Measurements from ENCODE around the gene CEBPG.

The CEBPG gene

GRCh38 chr19:33395561-33396550 lies 22.3 kb downstream of the CEBPG start:
- ATAC-seq, result no peak
- TF ChIP-seq OSR1 (CRISPR knock-in tag; IDR thresholded peaks at IDR 0.05) (no peak), BACH2 (CRISPR knock-in tag; IDR thresholded peaks at IDR 0.05; ENCODE audit: borderline replicate concordance) (no peak), ZFP30 (CRISPR knock-in tag; IDR thresholded peaks at IDR 0.05) (no peak), CSDC2 (CRISPR knock-in tag; IDR thresholded peaks at IDR 0.05) (no peak), SNAI2 (CRISPR knock-in tag; IDR thresholded peaks at IDR 0.05) (no peak), GLIS3 (CRISPR knock-in tag; IDR thresholded peaks at IDR 0.05) (no peak), TSHZ2 (CRISPR knock-in tag; IDR thresholded peaks at IDR 0.05) (no peak), ZNF8 (CRISPR knock-in tag; IDR thresholded peaks at IDR 0.05) (no peak), TOX (CRISPR knock-in tag; IDR thresholded peaks at IDR 0.05; ENCODE audit: borderline replicate concordance) (no peak), PATZ1 (CRISPR knock-in tag; IDR thresholded peaks at IDR 0.05; ENCODE audit: borderline replicate concordance) (no peak), TCF4 (CRISPR knock-in tag; IDR thresholded peaks at IDR 0.05; ENCODE audit: borderline replicate concordance) (no peak)
- TF ChIP-seq, protein P1, sequence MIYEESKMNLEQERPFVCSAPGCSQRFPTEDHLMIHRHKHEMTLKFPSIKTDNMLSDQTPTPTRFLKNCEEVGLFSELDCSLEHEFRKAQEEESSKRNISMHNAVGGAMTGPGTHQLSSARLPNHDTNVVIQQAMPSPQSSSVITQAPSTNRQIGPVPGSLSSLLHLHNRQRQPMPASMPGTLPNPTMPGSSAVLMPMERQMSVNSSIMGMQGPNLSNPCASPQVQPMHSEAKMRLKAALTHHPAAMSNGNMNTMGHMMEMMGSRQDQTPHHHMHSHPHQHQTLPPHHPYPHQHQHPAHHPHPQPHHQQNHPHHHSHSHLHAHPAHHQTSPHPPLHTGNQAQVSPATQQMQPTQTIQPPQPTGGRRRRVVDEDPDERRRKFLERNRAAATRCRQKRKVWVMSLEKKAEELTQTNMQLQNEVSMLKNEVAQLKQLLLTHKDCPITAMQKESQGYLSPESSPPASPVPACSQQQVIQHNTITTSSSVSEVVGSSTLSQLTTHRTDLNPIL (CRISPR knock-in tag; IDR thresholded peaks at IDR 0.05; ENCODE audit: low read depth), result no peak

- TF ChIP-seq BACH2 (CRISPR knock-in tag; IDR thresholded peaks at IDR 0.05; ENCODE audit: borderline replicate concordance), result no peak
- TF ChIP-seq ZNF8 (CRISPR knock-in tag; IDR thresholded peaks at IDR 0.05), result no peak
- TF ChIP-seq RARB (CRISPR knock-in tag; IDR thresholded peaks at IDR 0.05), result no peak
- TF ChIP-seq TOX (CRISPR knock-in tag; IDR thresholded peaks at IDR 0.05; ENCODE audit: borderline replicate concordance), result no peak
- TF ChIP-seq TSHZ2 (CRISPR knock-in tag; IDR thresholded peaks at IDR 0.05), result no peak
- no peak for TF ChIP-seq TCF4 (CRISPR knock-in tag; IDR thresholded peaks at IDR 0.05; ENCODE audit: borderline replicate concordance)
- no peak for TF ChIP-seq ZNF70 (CRISPR knock-in tag; IDR thresholded peaks at IDR 0.05)
- TF ChIP-seq CSDC2 (CRISPR knock-in tag; IDR thresholded peaks at IDR 0.05), result no peak
- TF ChIP-seq, protein P2, sequence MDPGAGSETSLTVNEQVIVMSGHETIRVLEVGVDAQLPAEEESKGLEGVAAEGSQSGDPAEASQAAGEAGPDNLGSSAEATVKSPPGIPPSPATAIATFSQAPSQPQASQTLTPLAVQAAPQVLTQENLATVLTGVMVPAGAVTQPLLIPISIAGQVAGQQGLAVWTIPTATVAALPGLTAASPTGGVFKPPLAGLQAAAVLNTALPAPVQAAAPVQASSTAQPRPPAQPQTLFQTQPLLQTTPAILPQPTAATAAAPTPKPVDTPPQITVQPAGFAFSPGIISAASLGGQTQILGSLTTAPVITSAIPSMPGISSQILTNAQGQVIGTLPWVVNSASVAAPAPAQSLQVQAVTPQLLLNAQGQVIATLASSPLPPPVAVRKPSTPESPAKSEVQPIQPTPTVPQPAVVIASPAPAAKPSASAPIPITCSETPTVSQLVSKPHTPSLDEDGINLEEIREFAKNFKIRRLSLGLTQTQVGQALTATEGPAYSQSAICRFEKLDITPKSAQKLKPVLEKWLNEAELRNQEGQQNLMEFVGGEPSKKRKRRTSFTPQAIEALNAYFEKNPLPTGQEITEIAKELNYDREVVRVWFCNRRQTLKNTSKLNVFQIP (CRISPR knock-in tag; IDR thresholded peaks at IDR 0.05; ENCODE audit: borderline replicate concordance, low read depth), result no peak
- TF ChIP-seq ESRRG (CRISPR knock-in tag; IDR thresholded peaks at IDR 0.05), result no peak
- no peak for TF ChIP-seq ZNF565 (CRISPR knock-in tag; conservative IDR thresholded peaks at IDR 0.05; ENCODE audit: low read depth)
- no peak for TF ChIP-seq OSR1 (CRISPR knock-in tag; IDR thresholded peaks at IDR 0.05)
- TF ChIP-seq ISL1 (CRISPR knock-in tag; IDR thresholded peaks at IDR 0.05), result no peak
- ATAC-seq, result no peak
These were observed 23.4 kb downstream of the CEBPG start for GRCh38 chr19:33396701-33397535.

Measured in SK-N-SH treated with all-trans-retinoic acid at 6 μM for 48 hours (cell line).